ENCODE results near the gene SF3A2.
A peak's percentile ranks its signal among the peaks of the same experiment; 100 is the strongest.

Gene SF3A2

GRCh38 chr19:2290441-2291184, 54.0 kb downstream of the SF3A2 start:
- TF ChIP-seq CTCF (IDR thresholded peaks at IDR 0.05; ENCODE audit: low read length, missing control alignments): no peak
- H3K4me3 ChIP-seq (replicated peaks; ENCODE audit: low read depth, low read length): no peak overlapping the region
- no peak for DNase-seq (ENCODE audit: low read depth)

DNA sequence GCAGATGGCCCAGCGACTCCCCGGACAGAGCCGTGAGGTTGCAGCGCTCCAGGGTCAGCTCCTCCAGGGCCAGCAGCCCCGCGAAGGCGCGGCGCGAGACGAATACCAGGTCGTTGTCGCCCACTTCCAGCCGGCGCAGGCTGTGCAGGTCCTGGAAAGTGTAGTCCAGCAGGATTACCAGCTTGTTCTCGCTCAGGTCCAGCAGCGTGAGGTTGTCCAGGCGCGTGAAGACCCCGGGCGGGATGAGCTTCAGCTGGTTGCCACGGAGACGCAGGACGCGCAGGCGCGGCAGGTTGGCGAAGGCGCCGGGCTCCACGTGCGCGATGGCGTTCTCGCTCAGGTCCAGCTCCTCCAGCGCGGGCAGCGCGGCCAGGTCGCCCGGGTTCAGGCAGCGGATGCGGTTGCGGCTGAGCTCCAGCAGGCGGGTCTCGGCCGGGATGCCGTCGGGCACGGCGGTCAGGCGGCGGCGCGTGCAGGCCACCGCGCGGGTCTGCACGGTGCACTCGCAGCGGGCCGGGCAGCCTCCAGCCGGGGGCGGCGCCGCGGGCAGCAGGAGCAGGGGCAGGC, 54.6 kb downstream of the SF3A2 start:
- TF ChIP-seq CTCF (IDR thresholded peaks at IDR 0.05; ENCODE audit: low read length, missing control alignments): no peak
- no peak for DNase-seq (ENCODE audit: low read depth)
- H3K4me3 ChIP-seq (replicated peaks; ENCODE audit: low read depth, low read length): no peak overlapping the region

DNA sequence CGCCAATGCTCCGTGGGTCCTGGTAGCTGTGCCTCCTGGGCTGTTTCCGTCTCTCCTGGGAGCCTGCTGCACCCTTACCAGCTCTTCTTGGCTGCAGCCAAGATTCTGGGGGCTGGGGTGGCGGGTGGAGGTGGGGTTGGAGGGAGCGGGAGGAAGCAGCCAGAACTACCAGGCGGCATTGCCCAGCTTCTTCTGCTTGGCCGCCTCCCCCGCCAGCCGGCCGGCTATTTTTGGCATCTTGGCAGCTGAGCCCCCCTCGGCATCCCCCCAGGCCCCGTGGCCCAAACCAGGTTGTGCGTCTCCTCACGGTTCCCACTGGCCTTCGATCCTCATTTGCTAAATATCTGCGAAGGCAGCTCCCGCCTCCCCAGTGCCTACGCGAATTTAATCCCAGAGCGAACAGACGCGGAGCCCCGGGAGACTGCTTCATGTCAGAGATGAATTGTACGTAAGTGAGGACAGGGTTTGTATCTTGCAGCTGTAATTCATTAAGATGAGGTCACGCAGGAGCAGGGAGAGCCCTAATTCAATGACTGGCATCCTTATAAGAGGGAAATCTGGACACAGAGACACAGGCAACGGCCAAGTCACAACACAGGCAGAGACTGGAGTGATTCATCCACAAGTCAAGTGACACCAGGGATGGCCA, 58.2 kb downstream of the SF3A2 start:
- peak; percentile 66 for DNase-seq (ENCODE audit: low read depth)

DNA sequence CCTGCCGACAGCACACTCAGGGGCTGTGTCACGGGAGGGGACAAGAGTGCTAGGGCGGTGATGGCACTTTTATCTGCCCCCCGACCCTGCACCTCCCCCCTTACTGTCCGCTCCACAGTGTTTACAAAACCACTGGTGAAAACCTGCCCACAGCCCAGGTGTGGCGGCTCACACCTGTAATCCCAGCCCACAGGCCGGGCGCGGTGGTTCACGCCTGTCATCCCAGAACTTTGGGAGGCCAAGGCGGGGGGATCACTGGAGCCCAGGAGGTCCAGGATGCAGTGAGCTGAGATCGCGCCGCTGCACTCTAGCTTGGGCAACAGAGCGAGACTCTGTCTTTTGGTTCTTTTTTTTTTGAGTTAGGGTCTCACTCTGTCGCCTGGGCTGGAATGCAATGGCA, 59.5 kb downstream of the SF3A2 start:
- no peak overlapping the region for H3K4me3 ChIP-seq (replicated peaks; ENCODE audit: low read depth, low read length)
- DNase-seq (ENCODE audit: low read depth): no peak
- TF ChIP-seq CTCF (IDR thresholded peaks at IDR 0.05; ENCODE audit: low read length, missing control alignments): no peak

More for the DNA sequence above, 58.2 kb downstream of the SF3A2 start:
- no peak overlapping the region for H3K4me3 ChIP-seq (replicated peaks; ENCODE audit: low read depth, low read length)
- no peak for TF ChIP-seq CTCF (IDR thresholded peaks at IDR 0.05; ENCODE audit: low read length, missing control alignments)

Data from fibroblast of pulmonary artery (primary cell).